DOHH2 (cell line): ENCODE data around the gene MAPK11.

ENCODE experiments used
- CTCF ChIP-seq: fragments of 200-600 bp; sonication (generic); IDR thresholded peaks from one replicate; pipeline ENCODE4 v1.5.1; 2014; ENCODE audit warnings: antibody characterized with exemption, mild to moderate bottlenecking, low read depth, low read length; ENCODE audit not compliant: poor library complexity, severe bottlenecking
- EZH2phosphoT487 ChIP-seq: fragments of 200-600 bp; sonication (generic); IDR thresholded peaks from 2 replicates; pipeline ENCODE4 v1.6.1; 2017; ENCODE audit warnings: borderline replicate concordance, mild to moderate bottlenecking, antibody characterized with exemption, low read length, moderate library complexity, mixed read lengths

- TF ChIP-seq CTCF, result no peak
- TF ChIP-seq EZH2phosphoT487, result no peak
These were observed 2.0 kb upstream of the MAPK11 start for GRCh38 chr22:50272044-50272802.
